IMR-90 (cell line): Measurements from ENCODE around the gene SLC8A1. TPM values are rescaled to one million over a fixed set of nuclear protein-coding genes. Genes with fewer than 3 reads are reported as not detected.

Experiments used
- ATAC-seq: fragments of 200-7000 bp; cut with Tn5 transposase; 2 replicates; pipeline ENCODE4 v1.9.1; 2020; ENCODE audit warnings: low read depth, mild to moderate bottlenecking, moderate library complexity
- BruUV-seq: library from RNA; stranded (reverse); fragments of 400-500 nt; replicated peaks from 2 replicates; lab custom pipeline; 2021; lab: Mats Ljungman, UMichigan
- CTCF ChIA-PET: fragments of 300-600 bp; formaldehyde crosslinking; extraction: SDS; loops from one replicate; lab custom pipeline; 2021; ENCODE audit warnings: antibody characterized with exemption; lab: Yijun Ruan, JAX
- POLR2A ChIA-PET: fragments of 300-600 bp; sonication (Branson Sonifier 250); formaldehyde crosslinking; loops from one replicate; lab custom pipeline; 2022; ENCODE audit warnings: antibody characterized with exemption; ENCODE audit not compliant: unreplicated experiment; lab: Charles Lee
- DNase-seq: peaks from one replicate; pipeline ENCODE4 v3.0.0; 2013
- H2AFZ ChIP-seq: replicated peaks from 2 replicates; pipeline ENCODE3; 2013; ENCODE audit warnings: low read length, mild to moderate bottlenecking; ENCODE audit not compliant: poor library complexity
- H2AK5ac ChIP-seq: 2 replicates; pipeline ENCODE4 v1.6.1; 2013; ENCODE audit warnings: low read depth, low read length, inconsistent platforms
- H2AK9ac ChIP-seq: replicated peaks from 2 replicates; pipeline ENCODE3; 2013; ENCODE audit warnings: mild to moderate bottlenecking, low read depth, low read length, moderate library complexity; ENCODE audit not compliant: poor library complexity
- H2BK120ac ChIP-seq: 2 replicates; pipeline ENCODE4 v1.6.1; 2013; ENCODE audit warnings: low read depth, low read length, inconsistent platforms
- H2BK15ac ChIP-seq: 3 replicates; pipeline ENCODE4 v1.6.1; 2013; ENCODE audit warnings: low read depth, low read length, inconsistent platforms
- H2BK20ac ChIP-seq: 2 replicates; pipeline ENCODE4 v1.6.1; 2013; ENCODE audit warnings: low read depth, mild to moderate bottlenecking, inconsistent platforms, low read length, moderate library complexity
- H2BK5ac ChIP-seq: 2 replicates; pipeline ENCODE4 v1.6.1; 2013; ENCODE audit warnings: mild to moderate bottlenecking, low read depth, low read length, inconsistent platforms; ENCODE audit not compliant: poor library complexity, severe bottlenecking
- H3K14ac ChIP-seq: replicated peaks from 2 replicates; pipeline ENCODE4 v1.6.1; 2013; ENCODE audit warnings: low read depth, low read length, inconsistent platforms
- H3K18ac ChIP-seq: 2 replicates; pipeline ENCODE4 v1.6.1; 2013; ENCODE audit warnings: low read depth, low read length, control low read depth
- H3K23ac ChIP-seq: 2 replicates; pipeline ENCODE4 v1.6.1; 2013; ENCODE audit warnings: low read depth, low read length, inconsistent platforms
- H3K27ac ChIP-seq: 2 replicates; pipeline ENCODE4 v1.5.1; 2013; ENCODE audit warnings: mild to moderate bottlenecking, control low read depth, low read length; ENCODE audit not compliant: insufficient read depth
- H3K27me3 ChIP-seq: 2 replicates; pipeline ENCODE4 v1.6.1; 2013; ENCODE audit warnings: low read length; ENCODE audit not compliant: control insufficient read depth, insufficient read depth
- H3K36me3 ChIP-seq: 2 replicates; pipeline ENCODE4 v1.6.1; 2013; ENCODE audit warnings: low read length, mixed read lengths; ENCODE audit not compliant: control insufficient read depth, insufficient read depth
- H3K4ac ChIP-seq: 2 replicates; pipeline ENCODE4 v1.6.1; 2013; ENCODE audit warnings: low read depth, low read length, inconsistent platforms
- H3K4me1 ChIP-seq: 2 replicates; pipeline ENCODE4 v1.6.1; 2013; ENCODE audit warnings: low read length, mixed read lengths; ENCODE audit not compliant: control insufficient read depth, insufficient read depth
- H3K4me2 ChIP-seq: 2 replicates; pipeline ENCODE4 v1.6.1; 2013; ENCODE audit warnings: low read depth, mild to moderate bottlenecking, control low read depth, low read length, moderate library complexity
- H3K4me3 ChIP-seq: 2 replicates; pipeline ENCODE4 v1.5.1; 2013; ENCODE audit warnings: low read depth, mild to moderate bottlenecking, control low read depth, low read length, moderate library complexity; ENCODE audit not compliant: insufficient read depth
- H3K56ac ChIP-seq: 2 replicates; pipeline ENCODE4 v1.6.1; 2013; ENCODE audit warnings: low read length, inconsistent platforms; ENCODE audit not compliant: insufficient read depth; ENCODE audit errors: extremely low read depth
- H3K79me1 ChIP-seq, 2 experiments: 2 replicates each; pipeline ENCODE4 v1.6.1; 2013; ENCODE audit warnings: low read length in 2 of 2, inconsistent platforms in 1 of 2, low read depth in 1 of 2
- H3K9ac ChIP-seq: 2 replicates; pipeline ENCODE4 v1.6.1; 2013; ENCODE audit warnings: low read depth, low read length, control low read depth
- H3K9me1 ChIP-seq: 2 replicates; pipeline ENCODE4 v1.6.1; 2013; ENCODE audit warnings: low read length, inconsistent platforms; ENCODE audit not compliant: insufficient read depth
- H3K9me3 ChIP-seq: 2 replicates; pipeline ENCODE4 v1.6.1; 2013; ENCODE audit warnings: low read length; ENCODE audit not compliant: control insufficient read depth, insufficient read depth
- H4K20me1 ChIP-seq: 2 replicates; pipeline ENCODE4 v1.6.1; 2013; ENCODE audit warnings: low read length, inconsistent platforms; ENCODE audit not compliant: insufficient read depth
- H4K5ac ChIP-seq: 2 replicates; pipeline ENCODE4 v1.6.1; 2013; ENCODE audit warnings: mild to moderate bottlenecking, low read depth, low read length, control low read depth
- H4K8ac ChIP-seq, 2 experiments: 2 replicates each; pipeline ENCODE4 v1.6.1; 2013; ENCODE audit warnings: low read depth in 2 of 2, low read length in 2 of 2, control low read depth in 1 of 2, inconsistent platforms in 1 of 2
- H4K91ac ChIP-seq: 2 replicates; pipeline ENCODE4 v1.6.1; 2013; ENCODE audit warnings: low read depth, low read length, inconsistent platforms; ENCODE audit not compliant: insufficient read depth
- BHLHE40 ChIP-seq: fragments of 150-350 bp; IDR thresholded peaks from 2 replicates; pipeline ENCODE4 v1.6.1; 2016; ENCODE audit warnings: mild to moderate bottlenecking, low read depth, low read length
- CEBPB ChIP-seq: IDR thresholded peaks from 2 replicates; pipeline ENCODE4 v1.6.1; 2012; ENCODE audit warnings: low read depth, low read length, improper control_type of control experiment
- CHD1 ChIP-seq: IDR thresholded peaks from 2 replicates; pipeline ENCODE4 v1.6.1; 2012; ENCODE audit warnings: low read depth, low read length, improper control_type of control experiment
- FOS ChIP-seq: fragments of 150-350 bp; IDR thresholded peaks from 2 replicates; pipeline ENCODE4 v1.6.1; 2016; ENCODE audit warnings: low read depth, low read length
- MAFK ChIP-seq: IDR thresholded peaks from 2 replicates; pipeline ENCODE4 v1.6.1; 2012; ENCODE audit warnings: low read depth, low read length, improper control_type of control experiment
- MAZ ChIP-seq: IDR thresholded peaks from 2 replicates; pipeline ENCODE4 v1.6.1; 2012; ENCODE audit warnings: low read depth, mild to moderate bottlenecking, low read length, improper control_type of control experiment, moderate library complexity, borderline replicate concordance
- MXI1 ChIP-seq: IDR thresholded peaks from 2 replicates; pipeline ENCODE4 v1.6.1; 2012; ENCODE audit warnings: low read depth, mild to moderate bottlenecking, low read length, moderate library complexity, borderline replicate concordance
- NFE2L2 ChIP-seq: fragments of 150-350 bp; IDR thresholded peaks from 2 replicates; pipeline ENCODE4 v1.6.1; 2016; ENCODE audit warnings: low read depth, mild to moderate bottlenecking, low read length
- POLR2A ChIP-seq: IDR thresholded peaks from 2 replicates; pipeline ENCODE4 v1.6.1; 2012; ENCODE audit warnings: mild to moderate bottlenecking, low read depth, low read length
- RAD21 ChIP-seq: IDR thresholded peaks from 2 replicates; pipeline ENCODE4 v1.6.1; 2012; ENCODE audit warnings: low read length, improper control_type of control experiment
- RCOR1 ChIP-seq: IDR thresholded peaks from 2 replicates; pipeline ENCODE4 v1.6.1; 2012; ENCODE audit warnings: mild to moderate bottlenecking, low read length, improper control_type of control experiment; ENCODE audit not compliant: insufficient replicate concordance
- RFX5 ChIP-seq: IDR thresholded peaks from 2 replicates; pipeline ENCODE4 v1.8.0; 2012; ENCODE audit warnings: low read depth, mild to moderate bottlenecking, low read length, moderate library complexity
- SMC3 ChIP-seq: fragments of 150-350 bp; IDR thresholded peaks from 2 replicates; pipeline ENCODE4 v1.6.1; 2016; ENCODE audit warnings: low read depth, mild to moderate bottlenecking, antibody characterized with exemption, low read length, moderate library complexity
- USF2 ChIP-seq: fragments of 150-350 bp; IDR thresholded peaks from 2 replicates; pipeline ENCODE4 v1.6.1; 2017; ENCODE audit warnings: mild to moderate bottlenecking, antibody characterized with exemption, low read length, low read depth
- WGBS, 2 experiments: methylation state at CpG; one replicate each; pipeline versions ENCODE4 v1.1.5 to v1.1.7; 2013; ENCODE audit warnings: missing lambda C conversion rate in 2 of 2; ENCODE audit not compliant: insufficient read length in 1 of 2; ENCODE audit errors: extremely low coverage in 2 of 2; 5-methylcytosine and 5-hydroxymethylcytosine counted together
- dilution Hi-C: fragments of 300-500 bp; cut with HindIII; formaldehyde crosslinking; loops from one replicate; pipeline ENCODE4 v1.14.3; 2018; ENCODE audit warnings: low sequenced_read_pairs; ENCODE audit not compliant: unreplicated experiment
- in situ Hi-C: fragments of 300-500 bp; cut with MboI; formaldehyde crosslinking; loops from 3 replicates; pipeline ENCODE4 v1.14.3; 2019; ENCODE audit warnings: low sequenced_read_pairs, inconsistent platforms, mixed read lengths
- intact Hi-C: fragments of 100-400 bp; cut with micrococcal nuclease; formaldehyde crosslinking; loops from 2 replicates; pipeline ENCODE4 v1.10.0; 2022
- polyA plus RNA-seq, 3 experiments: library from polyadenylated mRNA; depleted of rRNA; stranded (reverse); fragments of >200 nt; gene quantifications; 2 replicates each; pipeline ENCODE4 v1.2.3, GENCODE V29; 2012; ENCODE audit warnings: low replicate concordance in 1 of 3
- total RNA-seq: library from RNA; depleted of rRNA; stranded (reverse); fragments of >200 nt; gene quantifications from 2 replicates; pipeline ENCODE4 v1.2.3, GENCODE V29; 2012
- TF ChIP-seq, protein P1 (sequence below): conservative IDR thresholded peaks from 2 replicates; pipeline ENCODE4 v1.5.1; 2012; ENCODE audit warnings: mild to moderate bottlenecking, low read depth, low read length, improper control_type of control experiment
- TF ChIP-seq, protein P2 (sequence below): fragments of 150-350 bp; IDR thresholded peaks from 2 replicates; pipeline ENCODE4 v1.6.1; 2016; ENCODE audit warnings: low read depth, mild to moderate bottlenecking, low read length, moderate library complexity, borderline replicate concordance

The SLC8A1 gene
- total and polyA plus RNA-seq, 2 of the 4 experiments (the other 2 are of a cell fraction) = 7.7 to 57.0 TPM

DNA sequence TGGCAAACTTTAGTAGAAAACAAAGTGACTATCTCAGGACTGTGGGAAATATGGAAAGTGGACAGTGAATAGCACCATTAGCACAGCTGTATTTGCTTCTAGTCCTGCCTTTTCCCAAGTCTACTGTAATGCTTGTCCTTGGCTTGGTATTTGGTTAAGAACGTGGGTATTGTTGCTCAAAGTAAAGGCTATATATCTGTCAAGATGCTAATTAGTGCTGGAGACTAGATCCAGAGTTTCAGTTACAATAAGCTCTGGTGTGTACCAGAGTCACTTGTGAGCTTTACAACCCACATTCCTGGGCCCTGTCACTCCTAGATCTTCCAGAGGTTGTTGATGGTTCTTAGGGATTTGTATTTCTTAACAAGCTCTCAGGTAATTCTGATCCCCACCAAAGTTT, 313.6 kb downstream of the SLC8A1 start:
- dilution Hi-C loops (no loop called here), in situ Hi-C loops (no loop called here), intact Hi-C loops (no loop called here)
- no peaks in the 10 kb centered on the region for H3K4me1 ChIP-seq
- ChIA-PET CTCF (interaction anchor here (0.8 kb wide), 1 partner anchor 60 kb away, joined by 3 read pairs; no protein-coding TSS in a partner anchor), POLR2A (no interaction called here)
- no peak overlapping the region for H4K91ac ChIP-seq
- H3K9ac ChIP-seq = no peak overlapping the region
- no peak overlapping the region for H3K27ac ChIP-seq
- no peak overlapping the region for H3K56ac ChIP-seq
- H2AFZ ChIP-seq = no peak overlapping the region
- no peak overlapping the region for H3K23ac ChIP-seq
- H4K5ac ChIP-seq = 0 out of 2 replicates have a peak overlapping the region, but pooled peaks have one; percentile 49
- H2BK15ac ChIP-seq = no peak overlapping the region
- no CpG with 5 or more reads among the region's 1 CpG for WGBS, 2 experiments
- ATAC-seq = no peak
- H3K9me1 ChIP-seq = no peaks in the 10 kb centered on the region
- H3K4me3 ChIP-seq = no peak overlapping the region
- TF ChIP-seq, protein P1, sequence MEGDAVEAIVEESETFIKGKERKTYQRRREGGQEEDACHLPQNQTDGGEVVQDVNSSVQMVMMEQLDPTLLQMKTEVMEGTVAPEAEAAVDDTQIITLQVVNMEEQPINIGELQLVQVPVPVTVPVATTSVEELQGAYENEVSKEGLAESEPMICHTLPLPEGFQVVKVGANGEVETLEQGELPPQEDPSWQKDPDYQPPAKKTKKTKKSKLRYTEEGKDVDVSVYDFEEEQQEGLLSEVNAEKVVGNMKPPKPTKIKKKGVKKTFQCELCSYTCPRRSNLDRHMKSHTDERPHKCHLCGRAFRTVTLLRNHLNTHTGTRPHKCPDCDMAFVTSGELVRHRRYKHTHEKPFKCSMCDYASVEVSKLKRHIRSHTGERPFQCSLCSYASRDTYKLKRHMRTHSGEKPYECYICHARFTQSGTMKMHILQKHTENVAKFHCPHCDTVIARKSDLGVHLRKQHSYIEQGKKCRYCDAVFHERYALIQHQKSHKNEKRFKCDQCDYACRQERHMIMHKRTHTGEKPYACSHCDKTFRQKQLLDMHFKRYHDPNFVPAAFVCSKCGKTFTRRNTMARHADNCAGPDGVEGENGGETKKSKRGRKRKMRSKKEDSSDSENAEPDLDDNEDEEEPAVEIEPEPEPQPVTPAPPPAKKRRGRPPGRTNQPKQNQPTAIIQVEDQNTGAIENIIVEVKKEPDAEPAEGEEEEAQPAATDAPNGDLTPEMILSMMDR = no peak
- TF ChIP-seq FOS (no peak), CHD1 (no peak), MAZ (no peak), RFX5 (no peak), RAD21 (no peak), POLR2A (no peak), BHLHE40 (no peak), CEBPB (no peak), USF2 (no peak), MXI1 (no peak), MAFK (no peak), SMC3 (no peak), RCOR1 (no peak), NFE2L2 (no peak)
- TF ChIP-seq, protein P2, sequence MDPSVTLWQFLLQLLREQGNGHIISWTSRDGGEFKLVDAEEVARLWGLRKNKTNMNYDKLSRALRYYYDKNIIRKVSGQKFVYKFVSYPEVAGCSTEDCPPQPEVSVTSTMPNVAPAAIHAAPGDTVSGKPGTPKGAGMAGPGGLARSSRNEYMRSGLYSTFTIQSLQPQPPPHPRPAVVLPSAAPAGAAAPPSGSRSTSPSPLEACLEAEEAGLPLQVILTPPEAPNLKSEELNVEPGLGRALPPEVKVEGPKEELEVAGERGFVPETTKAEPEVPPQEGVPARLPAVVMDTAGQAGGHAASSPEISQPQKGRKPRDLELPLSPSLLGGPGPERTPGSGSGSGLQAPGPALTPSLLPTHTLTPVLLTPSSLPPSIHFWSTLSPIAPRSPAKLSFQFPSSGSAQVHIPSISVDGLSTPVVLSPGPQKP = no peak
- H3K4me2 ChIP-seq = no peak overlapping the region
- no peak overlapping the region for H2AK9ac ChIP-seq
- peak overlapping the region; percentile 61; the same call in 1 of the 2 replicates for H3K18ac ChIP-seq
- H4K8ac ChIP-seq = no peak overlapping the region
- H3K27me3 ChIP-seq = no peaks in the 10 kb centered on the region
- H2BK5ac ChIP-seq = no peak overlapping the region
- H2BK120ac ChIP-seq = no peak overlapping the region
- H2BK20ac ChIP-seq = no peak overlapping the region
- no peak overlapping the region for H3K4ac ChIP-seq
- DNase-seq = no peak
- no TSS peak for BruUV-seq
- H3K14ac ChIP-seq = no peak overlapping the region
- no peak overlapping the region for H2AK5ac ChIP-seq
- no peaks in the 10 kb centered on the region for H3K79me1 ChIP-seq
- H4K20me1 ChIP-seq = no peaks in the 10 kb centered on the region
- no peaks in the 10 kb centered on the region for H3K9me3 ChIP-seq
- H3K36me3 ChIP-seq = peaks cover 11% of the 10 kb centered on the region
